DMS114 treated with DMSO at 0.1 percent for 48 hours (cell line): ENCODE results near the gene TGFBR3.

Experiments used
- DNase-seq: peaks from one replicate; lab custom pipeline; 2025; ENCODE audit not compliant: unreplicated experiment; lab: John Stamatoyannopoulos, UW

The TGFBR3 gene

GRCh38 chr1:91803847-91804545 is 82.0 kb downstream of the TGFBR3 start:
- DNase-seq: no peak

- no peak for DNase-seq
These were observed 82.8 kb downstream of the TGFBR3 start for GRCh38 chr1:91803123-91803522.

DNA sequence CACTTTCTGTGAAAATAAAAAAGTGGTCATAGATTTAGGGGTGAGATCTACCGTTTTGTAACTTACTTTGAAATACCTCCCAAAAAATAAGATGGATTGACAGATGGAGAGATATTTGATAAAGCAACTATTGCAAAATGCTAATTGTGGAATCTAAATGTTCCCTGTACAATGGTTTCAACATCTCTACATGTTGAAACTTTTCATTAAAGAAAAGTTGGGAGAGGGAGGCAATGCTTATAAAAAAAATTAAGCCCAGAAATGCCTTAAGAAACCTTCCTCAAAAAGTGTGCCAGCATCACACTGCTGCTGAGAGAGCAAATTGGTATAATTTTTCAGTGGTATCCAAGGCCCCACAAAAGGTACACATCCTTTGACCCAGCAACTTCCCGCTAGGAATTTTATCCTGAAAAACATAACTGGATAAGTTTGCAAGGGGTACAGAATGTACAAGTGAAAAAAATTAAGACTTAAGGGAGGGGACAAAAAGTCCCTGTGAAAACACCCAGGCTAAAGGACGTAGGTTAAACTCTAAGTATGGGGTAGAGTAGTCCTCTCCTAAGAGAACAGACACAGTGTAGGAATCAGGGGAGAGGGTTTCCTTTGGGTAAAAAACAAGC is 84.3 kb downstream of the TGFBR3 start:
- no peak for DNase-seq

- no peak for DNase-seq
These were observed 86.1 kb downstream of the TGFBR3 start for GRCh38 chr1:91799863-91800262.

- DNase-seq: no peak
These were observed 86.8 kb downstream of the TGFBR3 start for GRCh38 chr1:91799159-91799558.

DNA sequence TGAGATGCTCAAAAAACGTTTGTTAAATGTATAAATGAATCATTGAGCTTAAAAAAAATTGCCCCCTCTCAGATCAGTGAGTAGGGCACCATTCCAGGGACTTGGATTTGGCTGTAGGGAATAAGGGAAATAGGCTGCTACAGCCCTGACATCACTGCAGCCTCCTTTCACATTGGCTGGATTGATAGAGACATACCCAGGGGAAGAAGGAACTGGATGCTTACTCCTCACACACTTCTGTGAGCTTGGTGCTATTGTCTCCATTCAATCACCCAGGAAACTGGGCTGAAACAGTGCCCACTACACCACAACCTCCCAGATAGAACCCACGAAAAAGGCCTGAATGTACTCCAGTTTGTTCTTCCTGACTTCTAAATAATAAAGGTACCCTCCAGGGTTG is 87.2 kb downstream of the TGFBR3 start:
- no peak for DNase-seq

DNA sequence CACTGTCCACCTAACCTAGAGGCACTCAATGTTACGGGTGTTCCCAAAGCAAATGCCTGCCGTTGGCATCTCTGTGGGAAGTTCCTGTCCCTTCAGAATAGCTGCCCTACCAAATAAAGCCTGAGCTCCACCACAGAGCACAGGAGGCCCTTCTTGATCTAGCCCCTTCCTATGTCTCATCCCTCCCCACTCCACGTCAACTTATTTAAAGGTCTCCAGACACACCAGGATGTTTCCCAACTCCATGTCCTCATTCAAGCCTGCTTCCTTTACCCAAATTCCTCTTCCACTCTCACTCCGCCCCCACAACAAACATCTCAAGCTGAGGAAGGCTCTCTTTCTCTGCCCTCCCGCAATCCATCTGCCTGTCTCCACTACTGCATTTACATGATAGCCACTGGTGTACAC is 87.7 kb downstream of the TGFBR3 start:
- DNase-seq: no peak

DNA sequence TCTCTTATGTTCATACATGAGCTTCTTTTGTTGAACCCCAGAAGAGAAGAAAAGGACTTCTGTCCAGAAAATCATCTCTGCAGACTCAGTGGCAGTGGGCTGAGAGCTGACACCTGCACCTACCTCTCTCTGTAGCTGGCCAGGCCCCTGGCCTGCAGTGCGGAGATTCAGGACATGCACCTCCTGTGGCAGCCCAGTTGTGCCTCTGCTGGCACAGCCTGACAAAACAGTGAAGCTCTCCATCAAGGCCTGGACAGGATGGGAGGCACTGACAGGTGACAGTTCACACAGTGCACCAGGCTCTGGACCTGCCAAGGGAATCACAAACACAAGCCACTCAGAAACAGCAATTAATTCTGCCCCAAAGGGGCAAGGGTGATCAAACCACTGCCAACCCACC is 88.8 kb downstream of the TGFBR3 start:
- DNase-seq: no peak

GRCh38 chr1:91796390-91796654 is 89.6 kb downstream of the TGFBR3 start:
- no peak for DNase-seq

DNA sequence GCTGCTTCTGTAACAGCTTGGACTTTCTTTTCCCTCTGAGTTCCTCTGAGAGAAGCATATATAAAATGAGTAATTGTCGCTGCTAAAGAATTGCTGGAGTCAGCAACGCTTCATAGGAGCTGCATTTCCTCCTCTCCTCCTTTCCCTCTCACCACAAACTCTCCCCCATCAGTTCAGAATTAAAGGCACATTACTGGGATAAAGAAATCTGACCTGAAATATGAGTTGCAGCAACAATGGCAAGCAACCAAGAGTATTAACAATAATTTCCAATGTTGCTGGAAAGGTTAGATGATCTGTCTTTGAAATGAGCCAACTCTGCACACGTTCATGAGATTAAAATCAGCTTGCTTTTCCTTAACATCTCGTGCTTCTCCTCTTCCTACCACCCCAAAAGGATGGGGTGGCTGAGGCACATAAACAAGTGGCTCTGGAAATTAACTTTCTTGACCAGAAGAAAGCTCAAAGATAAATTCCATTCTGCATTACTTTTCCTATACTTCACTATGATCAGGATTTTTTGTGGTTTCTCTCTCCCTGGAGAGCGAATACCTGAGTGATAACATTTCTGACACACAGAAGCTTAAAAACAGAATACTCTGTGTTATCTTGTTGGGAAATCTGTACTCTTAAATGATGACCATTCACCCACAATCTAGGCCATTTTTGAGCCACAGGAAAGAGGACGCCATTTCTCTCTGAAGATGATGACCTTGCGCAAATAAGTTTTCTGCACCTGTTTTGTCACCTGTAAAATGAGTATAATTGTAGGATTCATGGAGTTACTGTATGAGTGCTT is 90.2 kb downstream of the TGFBR3 start:
- DNase-seq: no peak

GRCh38 chr1:91793877-91794276 is 92.1 kb downstream of the TGFBR3 start:
- no peak for DNase-seq

DNA sequence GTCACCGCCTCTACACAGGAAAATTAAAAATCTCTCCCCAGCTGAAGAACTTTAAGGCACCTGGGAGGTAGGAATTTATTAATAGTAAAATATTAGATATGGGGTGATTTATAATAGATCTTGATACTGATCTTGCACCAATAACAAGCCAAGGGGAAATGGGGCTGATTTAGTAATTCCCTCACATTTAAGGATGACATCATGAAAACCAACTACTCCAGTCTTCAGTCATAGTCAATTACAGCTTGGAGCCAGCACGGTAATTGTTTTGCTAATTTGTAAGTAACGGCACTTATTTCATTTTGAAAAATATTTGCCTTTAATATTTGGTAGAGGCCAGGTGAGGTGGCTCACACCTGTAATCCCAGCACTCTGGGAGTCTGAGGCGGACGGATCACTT is 92.8 kb downstream of the TGFBR3 start:
- no peak for DNase-seq

- DNase-seq: no peak
These were observed 93.4 kb downstream of the TGFBR3 start for GRCh38 chr1:91792489-91793071.

- DNase-seq: no peak
These were observed 94.1 kb downstream of the TGFBR3 start for GRCh38 chr1:91791691-91792488.

- DNase-seq: no peak
These were observed 94.8 kb downstream of the TGFBR3 start for GRCh38 chr1:91791103-91791502.

- no peak for DNase-seq
These were observed 95.6 kb downstream of the TGFBR3 start for GRCh38 chr1:91790392-91790791.

DNA sequence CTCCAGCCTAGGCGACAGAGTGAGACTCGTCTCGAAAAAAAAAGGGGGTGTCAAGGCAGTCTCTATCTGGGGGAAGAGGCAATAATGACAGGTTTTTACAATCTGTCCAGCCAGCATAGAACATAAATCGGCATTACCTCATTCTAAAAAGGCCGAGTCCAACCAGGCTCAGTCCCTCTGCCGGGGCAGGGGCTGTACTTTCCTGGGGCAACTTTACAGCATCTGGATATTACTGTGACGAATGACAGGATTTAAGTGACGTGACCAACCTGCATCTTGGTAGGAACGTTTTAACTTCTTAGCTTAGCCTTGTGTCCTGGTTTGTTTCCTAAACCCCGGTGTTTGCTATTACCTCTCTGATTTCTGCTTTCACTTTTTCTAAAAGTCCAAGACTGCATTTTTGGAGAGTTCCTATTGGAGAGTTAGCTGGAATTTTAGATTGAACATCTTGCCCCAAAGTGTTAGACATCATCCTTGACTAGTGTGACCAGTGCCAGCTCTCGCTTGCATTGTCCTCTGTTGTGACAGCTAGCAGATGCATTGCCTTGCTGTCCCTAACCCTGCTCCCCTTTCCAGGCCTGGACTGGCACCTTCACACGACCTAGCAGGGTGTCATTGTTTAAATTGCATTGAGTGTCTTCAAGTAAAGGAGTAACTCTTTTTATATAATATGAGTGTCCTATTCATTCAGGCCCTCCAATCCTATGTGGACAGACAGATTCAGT is 96.5 kb downstream of the TGFBR3 start:
- no peak for DNase-seq

GRCh38 chr1:91787919-91788318 is 98.0 kb downstream of the TGFBR3 start:
- DNase-seq: no peak

- DNase-seq: no peak
These were observed 101.3 kb downstream of the TGFBR3 start for GRCh38 chr1:91784616-91785015.

DNA sequence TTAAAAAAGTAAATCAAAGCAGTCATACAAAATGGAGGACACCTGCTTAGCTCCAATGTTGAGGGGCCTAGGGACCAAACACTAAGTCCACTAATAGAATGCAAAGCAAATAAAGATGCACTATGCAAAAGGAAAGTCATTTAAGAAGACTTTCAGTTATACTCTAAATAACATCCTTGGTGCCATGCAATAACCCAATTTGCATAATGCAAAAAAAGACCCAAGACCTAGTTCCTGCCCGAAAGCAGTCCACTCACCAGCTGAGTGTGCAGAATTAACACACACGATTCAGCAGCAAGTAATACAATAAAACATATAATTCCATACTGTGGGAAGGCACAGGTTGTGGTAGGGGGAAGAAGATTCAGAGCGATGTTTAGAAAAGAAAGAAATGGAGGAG is 101.8 kb downstream of the TGFBR3 start:
- DNase-seq: no peak
